HG02981 (cell line): ENCODE results near the gene TEX44.
A peak's percentile ranks its signal among the peaks of the same experiment; 100 is the strongest.
"Not testable (repeated sequence)": the region's sequence is repeated elsewhere in the genome, so short reads cannot be mapped to it uniquely, and the experiment has no call there.

Experiments used
- ATAC-seq: cut with Tn5 transposase; IDR thresholded peaks from one replicate; pipeline ENCODE4 v1.9.1; 2021; ENCODE audit warnings: mild to moderate bottlenecking, moderate library complexity; ENCODE audit not compliant: unreplicated experiment

TEX44 gene

GRCh38 chr2:231592636-231593145 is at the start of gene TEX44:
TSS of gene TEX44 (plus strand) at chr2:231592864. CDS start at chr2:231592952, 88 bp downstream.
- no peak for ATAC-seq

GRCh38 chr2:231545105-231545902 is 47.4 kb upstream of the TEX44 start:
- peak; percentile 97 for ATAC-seq

GRCh38 chr2:231546014-231546715 is 46.5 kb upstream of the TEX44 start:
- ATAC-seq: no peak

GRCh38 chr2:231547315-231548110 is 45.2 kb upstream of the TEX44 start:
- ATAC-seq: no peak

- ATAC-seq: no peak
Observed at GRCh38 chr2:231548752-231549151, 43.9 kb upstream of the TEX44 start.

GRCh38 chr2:231549446-231550239 is 43.0 kb upstream of the TEX44 start:
- no peak for ATAC-seq

- ATAC-seq: no peak
Observed at GRCh38 chr2:231552752-231553151, 39.9 kb upstream of the TEX44 start.

GRCh38 chr2:231554327-231554726 is 38.3 kb upstream of the TEX44 start:
- ATAC-seq: no peak

GRCh38 chr2:231554748-231555545 is 37.7 kb upstream of the TEX44 start:
- ATAC-seq: no peak

- not testable (repeated sequence) for ATAC-seq
Observed at GRCh38 chr2:231556496-231556895, 36.2 kb upstream of the TEX44 start.

GRCh38 chr2:231556981-231557380 is 35.7 kb upstream of the TEX44 start:
- no peak for ATAC-seq

GRCh38 chr2:231557571-231558217 is 35.0 kb upstream of the TEX44 start:
- peak; percentile 78 for ATAC-seq

- ATAC-seq: no peak
Observed at GRCh38 chr2:231563378-231563961, 29.2 kb upstream of the TEX44 start.

- ATAC-seq: no peak
Observed at GRCh38 chr2:231565887-231566594, 26.6 kb upstream of the TEX44 start.

- ATAC-seq: no peak
Observed at GRCh38 chr2:231567159-231567558, 25.5 kb upstream of the TEX44 start.

GRCh38 chr2:231568098-231568784 is 24.4 kb upstream of the TEX44 start:
- no peak for ATAC-seq

- no peak for ATAC-seq
Observed at GRCh38 chr2:231568785-231569435, 23.8 kb upstream of the TEX44 start.
